ENCODE measurements around the gene HIF1A.
"Not testable (repeated sequence)": the region's sequence is repeated elsewhere in the genome, so short reads cannot be mapped to it uniquely, and the experiment has no call there.

GRCh38 chr14:61746346-61746745, 51.0 kb downstream of the HIF1A start:
- not testable (repeated sequence) for TF ChIP-seq CTCF (IDR thresholded peaks at IDR 0.05; ENCODE audit: insufficient read depth, low read length, poor library complexity, severe bottlenecking); EZH2phosphoT487 (conservative IDR thresholded peaks at IDR 0.05; ENCODE audit: low read length)
